Gastrocnemius medialis (tissue), 4 donors: ENCODE data around the gene NCAPD2. TPM values are rescaled to one million over a fixed set of nuclear protein-coding genes. Genes with fewer than 3 reads are reported as not detected.

Experiments
- ATAC-seq, 2 donors: fragments of 150-250 bp; one replicate each; pipeline ENCODE4 v1.9.1; 2016
- DNase-seq, 2 donors: peaks; one replicate each; pipeline ENCODE4 v3.0.0-alpha.2; 2019
- H3K27ac ChIP-seq, 4 donors: fragments of 200-600 bp; sonication (generic); 1 replicate in 1 of 4; 2 replicates in 3 of 4; pipeline ENCODE4 v1.5.1; 2016 to 2018; ENCODE audit warnings: mild to moderate bottlenecking in 2 of 4, moderate library complexity in 1 of 4
- H3K27me3 ChIP-seq, 3 donors: fragments of 200-600 bp; sonication (generic) in 2 of 3; 1 replicate in 1 of 3; 2 replicates in 2 of 3; pipeline versions ENCODE4 v1.5.1 to v1.6.0; 2016 to 2019; ENCODE audit warnings: mild to moderate bottlenecking in 1 of 3, moderate library complexity in 1 of 3
- H3K36me3 ChIP-seq, 2 donors: fragments of 200-600 bp; sonication (generic) in 1 of 2; one replicate each; pipeline ENCODE4 v1.5.1; 2017 to 2018
- H3K4me1 ChIP-seq, 2 donors: fragments of 200-600 bp; sonication (generic) in 1 of 2; one replicate each; pipeline ENCODE4 v1.5.1; 2016 to 2017; ENCODE audit warnings: mild to moderate bottlenecking in 2 of 2
- H3K4me3 ChIP-seq, 4 donors: fragments of 200-600 bp; sonication (generic) in 3 of 4; 1 replicate in 1 of 4; 2 replicates in 3 of 4; pipeline ENCODE4 v1.5.1; 2016 to 2019; ENCODE audit warnings: mild to moderate bottlenecking in 2 of 4
- H3K9me3 ChIP-seq, 3 donors: fragments of 200-600 bp; sonication (generic) in 2 of 3; 1 replicate in 1 of 3; 2 replicates in 2 of 3; pipeline ENCODE4 v1.5.1; 2016 to 2019
- CTCF ChIP-seq, 5 experiments: fragments of 450-650 bp in 3 of 5; fragments of 200-600 bp in 2 of 5; sonication (generic) in 2 of 5; IDR thresholded peaks in 4 of 5; conservative IDR thresholded peaks in 1 of 5; 1 replicate in 4 of 5; 2 replicates in 1 of 5; pipeline ENCODE4 v1.5.1; 2016 to 2019; ENCODE audit warnings: antibody characterized with exemption in 5 of 5, mild to moderate bottlenecking in 3 of 5, moderate library complexity in 3 of 5
- POLR2A ChIP-seq, 2 donors: fragments of 450-650 bp; IDR thresholded peaks; one replicate each; pipeline ENCODE4 v1.6.1; 2017; ENCODE audit warnings: antibody characterized with exemption in 2 of 2, mild to moderate bottlenecking in 2 of 2, moderate library complexity in 2 of 2
- in situ Hi-C, 4 donors: fragments of 200-750 bp; cut with MboI; loops; one replicate each; pipeline versions ENCODE4 v1.15.0 to v1.8.0; 2017; ENCODE audit warnings: low sequenced_read_pairs in 4 of 4
- intact Hi-C: fragments of 100-400 bp; cut with DNase I; formaldehyde crosslinking; loops from one replicate; pipeline ENCODE4 v1.15.1; 2023; ENCODE audit warnings: low total_unique reads
- total RNA-seq, 4 donors: library from RNA; depleted of rRNA; stranded (reverse); fragments of >200 nt; gene quantifications; one replicate each; pipeline versions ENCODE4 v1.1.0 to v1.2.3, GENCODE V29; 2016

The NCAPD2 gene
- total RNA-seq, 4 donors from 2014 or later = 12.3 to 250 (median 13.3) TPM

DNA sequence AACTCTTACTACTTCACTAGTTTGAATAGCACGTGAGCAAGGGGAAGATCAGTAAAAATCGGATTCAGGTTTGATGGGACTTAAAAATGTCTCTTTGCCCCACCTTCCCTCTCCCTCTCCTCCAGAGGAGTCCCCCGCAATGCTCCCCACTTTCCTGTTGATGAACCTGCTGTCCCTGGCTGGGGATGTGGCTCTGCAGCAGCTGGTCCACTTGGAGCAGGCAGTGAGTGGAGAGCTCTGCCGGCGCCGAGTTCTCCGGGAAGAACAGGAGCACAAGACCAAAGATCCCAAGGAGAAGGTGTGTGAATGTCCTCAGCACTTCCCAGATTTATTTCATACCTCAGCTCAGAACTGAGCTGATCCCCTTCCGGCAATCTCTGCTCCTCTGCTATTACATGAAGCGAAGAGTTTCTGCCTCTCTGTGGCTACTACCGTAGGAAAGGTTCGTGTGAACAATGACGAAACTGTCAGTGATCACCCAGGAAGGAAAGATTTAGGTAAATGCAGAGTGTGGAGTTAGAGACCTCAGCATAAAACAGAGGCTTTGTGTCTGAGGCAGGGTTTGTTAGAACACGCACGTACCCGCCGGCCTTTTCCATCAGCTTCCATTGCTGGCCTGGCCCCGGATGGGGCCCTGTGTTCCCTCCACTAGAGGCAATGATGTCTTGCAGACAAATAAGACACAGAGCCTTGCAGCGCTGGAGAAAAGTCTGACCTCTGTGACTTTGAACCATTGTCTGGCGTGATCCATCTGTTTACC is 33.0 kb downstream of the NCAPD2 start:
- Histone ChIP-seq H3K27ac (no peak overlapping the region), H3K9me3 (no peaks in the 10 kb centered on the region), H3K4me1 (peaks cover 3 to 4% of the 10 kb centered on the region in 2 donors), H3K36me3 (peaks cover 0 to 95% of the 10 kb centered on the region in 2 donors), H3K27me3 (no peaks in the 10 kb centered on the region), H3K4me3 (no peak overlapping the region)
- in situ Hi-C loops = loop anchor here in 1 of 4 donors (25.0 kb wide), 1 partner anchor 115 kb away; no protein-coding TSS in a partner anchor
- TF ChIP-seq POLR2A (IDR thresholded peaks at IDR 0.05) (no peak), CTCF (IDR thresholded peaks at IDR 0.05 in 4 of 5, conservative IDR thresholded peaks at IDR 0.05 in 1 of 5) (no peak)
- intact Hi-C loops = no loop called here
- ATAC-seq (no peak), DNase-seq (no peak)

DNA sequence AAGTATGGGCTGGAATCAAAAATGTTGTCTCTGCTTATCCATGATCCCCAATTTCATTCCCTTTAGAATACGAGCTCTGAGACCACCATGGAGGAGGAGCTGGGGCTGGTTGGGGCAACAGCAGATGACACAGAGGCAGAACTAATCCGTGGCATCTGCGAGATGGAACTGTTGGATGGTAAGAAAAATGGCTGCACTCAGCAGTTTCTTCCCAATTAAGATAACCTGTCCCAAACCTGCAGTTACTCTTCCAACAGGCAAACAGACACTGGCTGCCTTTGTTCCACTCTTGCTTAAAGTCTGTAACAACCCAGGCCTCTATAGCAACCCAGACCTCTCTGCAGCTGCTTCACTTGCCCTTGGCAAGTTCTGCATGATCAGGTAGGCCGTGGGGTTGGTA is 33.8 kb downstream of the NCAPD2 start:
- DNase-seq (no peak), ATAC-seq (no peak)
- intact Hi-C loops (no loop called here), in situ Hi-C loops (loop anchor here in 1 of 4 donors (25.0 kb wide), 1 partner anchor 115 kb away; no protein-coding TSS in a partner anchor)
- H3K4me1 ChIP-seq = peaks cover 11% of the 10 kb centered on the region in 2 donors
- TF ChIP-seq CTCF (IDR thresholded peaks at IDR 0.05 in 4 of 5, conservative IDR thresholded peaks at IDR 0.05 in 1 of 5) (no peak), POLR2A (IDR thresholded peaks at IDR 0.05) (no peak)
- no peak overlapping the region for H3K4me3 ChIP-seq
- H3K9me3 ChIP-seq = no peaks in the 10 kb centered on the region
- H3K27ac ChIP-seq = no peak overlapping the region
- H3K27me3 ChIP-seq = no peaks in the 10 kb centered on the region
- peaks cover 0 to 87% of the 10 kb centered on the region in 2 donors for H3K36me3 ChIP-seq

DNA sequence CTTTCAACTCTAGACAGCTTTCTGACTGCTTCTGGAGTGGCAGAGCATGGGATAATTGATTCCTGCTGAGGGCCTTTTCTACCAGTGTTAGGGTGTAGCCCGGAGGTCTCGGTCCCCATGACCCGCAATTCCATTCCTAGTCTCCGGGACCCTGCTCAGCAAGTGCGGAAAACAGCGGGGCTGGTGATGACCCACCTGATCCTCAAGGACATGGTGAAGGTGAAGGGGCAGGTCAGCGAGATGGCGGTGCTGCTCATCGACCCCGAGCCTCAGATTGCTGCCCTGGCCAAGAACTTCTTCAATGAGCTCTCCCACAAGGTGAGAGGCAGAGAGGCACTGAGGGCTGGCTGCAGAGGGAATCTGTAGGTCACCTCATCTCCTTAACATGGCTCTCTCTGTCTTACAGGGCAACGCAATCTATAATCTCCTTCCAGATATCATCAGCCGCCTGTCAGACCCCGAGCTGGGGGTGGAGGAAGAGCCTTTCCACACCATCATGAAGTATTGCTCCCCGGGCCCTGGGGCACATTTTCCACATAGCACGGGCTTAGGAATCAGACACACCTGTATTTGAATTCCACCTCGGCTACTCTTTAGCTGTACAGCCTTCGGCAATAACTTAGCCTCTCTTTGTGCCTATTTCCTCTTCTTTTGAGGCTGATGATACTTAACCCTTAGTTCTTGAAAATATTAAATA is 34.8 kb downstream of the NCAPD2 start:
- ATAC-seq (no peak), DNase-seq (no peak)
- Histone ChIP-seq H3K27ac (no peak overlapping the region), H3K4me1 (peaks cover 20% of the 10 kb centered on the region in 2 donors), H3K36me3 (peaks cover 0 to 77% of the 10 kb centered on the region in 2 donors), H3K9me3 (no peaks in the 10 kb centered on the region), H3K4me3 (no peak overlapping the region), H3K27me3 (no peaks in the 10 kb centered on the region)
- TF ChIP-seq CTCF (IDR thresholded peaks at IDR 0.05 in 4 of 5, conservative IDR thresholded peaks at IDR 0.05 in 1 of 5) (no peak), POLR2A (IDR thresholded peaks at IDR 0.05) (no peak)
- in situ Hi-C loops (loop anchor here in 1 of 4 donors (25.0 kb wide), 1 partner anchor 116 kb away; no protein-coding TSS in a partner anchor), intact Hi-C loops (no loop called here)

DNA sequence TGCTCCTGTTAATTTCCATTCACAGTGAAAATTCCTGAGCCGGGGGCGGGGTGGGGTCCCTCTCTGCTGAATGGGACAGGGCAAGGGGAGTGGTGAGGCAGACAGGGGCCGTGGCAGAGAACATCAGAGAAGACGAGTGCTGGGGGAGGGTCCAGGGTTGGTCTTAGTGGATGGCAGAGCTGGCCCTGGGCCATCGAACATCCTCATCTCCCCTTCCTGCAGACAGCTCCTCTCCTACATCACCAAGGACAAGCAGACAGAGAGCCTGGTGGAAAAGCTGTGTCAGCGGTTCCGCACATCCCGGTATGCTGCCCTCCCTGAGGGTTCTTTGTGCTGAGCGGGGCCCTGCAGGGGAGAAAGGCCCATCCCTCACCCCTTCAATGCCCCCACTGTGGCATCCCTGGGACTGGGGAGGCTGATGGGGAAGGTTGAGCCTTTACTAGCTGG is 35.4 kb downstream of the NCAPD2 start:
- H3K27me3 ChIP-seq = no peaks in the 10 kb centered on the region
- ATAC-seq (no peak), DNase-seq (no peak)
- no peak overlapping the region for H3K27ac ChIP-seq
- in situ Hi-C loops = loop anchor here in 1 of 4 donors (25.0 kb wide), 1 partner anchor 117 kb away; no protein-coding TSS in a partner anchor
- H3K4me1 ChIP-seq = peaks cover 20 to 22% of the 10 kb centered on the region in 2 donors
- no peak overlapping the region for H3K4me3 ChIP-seq
- no peaks in the 10 kb centered on the region for H3K9me3 ChIP-seq
- TF ChIP-seq CTCF (IDR thresholded peaks at IDR 0.05 in 4 of 5, conservative IDR thresholded peaks at IDR 0.05 in 1 of 5) (no peak), POLR2A (IDR thresholded peaks at IDR 0.05) (no peak)
- H3K36me3 ChIP-seq = peaks cover 0 to 71% of the 10 kb centered on the region in 2 donors
- intact Hi-C loops = no loop called here
